Measurements from ENCODE around the gene GSTK1.
A peak's percentile ranks its signal among the peaks of the same experiment; 100 is the strongest.

GSTK1 gene

DNA sequence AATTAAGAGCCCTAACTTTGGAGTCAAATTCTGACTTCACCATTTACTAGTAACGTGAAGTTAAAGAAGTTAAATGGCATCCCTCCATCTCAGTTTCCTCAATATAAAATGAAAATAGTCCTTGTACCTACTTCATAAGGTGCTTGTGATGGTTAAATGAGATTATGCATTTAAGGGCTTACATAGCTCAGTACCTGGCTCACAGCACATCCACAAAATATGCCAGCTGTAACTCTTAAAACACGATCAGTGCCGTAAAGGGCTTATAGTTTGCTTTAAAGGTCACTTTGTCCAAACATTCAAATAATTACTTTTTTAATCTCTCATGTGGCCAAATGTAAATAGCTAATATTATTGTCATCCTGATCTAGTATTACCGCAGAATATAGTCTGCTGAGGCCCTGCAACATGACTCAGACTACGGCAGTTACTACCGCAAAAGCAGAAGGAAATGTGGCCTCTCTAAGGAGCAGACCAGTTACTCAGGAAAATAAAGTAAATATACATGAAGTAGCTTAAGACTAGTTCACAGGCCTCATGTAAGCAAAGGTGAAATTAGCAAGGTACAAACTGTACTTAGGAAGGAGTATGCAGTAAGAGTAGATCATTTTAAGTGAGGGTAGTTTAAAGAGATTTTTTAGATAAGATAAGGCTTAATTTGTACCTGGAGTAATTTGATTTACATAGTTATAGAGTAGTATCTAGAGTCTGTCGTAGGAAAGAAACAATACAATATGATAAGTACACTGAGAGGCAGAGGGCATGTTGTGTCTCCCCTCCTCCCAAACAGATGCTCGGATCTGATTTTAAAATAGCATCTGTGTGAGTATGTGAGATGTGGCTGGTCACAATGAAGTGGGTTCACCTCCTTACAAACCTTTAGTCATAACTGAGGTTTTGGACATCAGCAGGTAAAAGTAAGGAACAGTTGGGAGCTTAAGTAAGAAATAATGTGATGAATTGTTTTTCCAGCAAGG, 38.0 kb downstream of the GSTK1 start:
- DNase-seq: no peak

DNA sequence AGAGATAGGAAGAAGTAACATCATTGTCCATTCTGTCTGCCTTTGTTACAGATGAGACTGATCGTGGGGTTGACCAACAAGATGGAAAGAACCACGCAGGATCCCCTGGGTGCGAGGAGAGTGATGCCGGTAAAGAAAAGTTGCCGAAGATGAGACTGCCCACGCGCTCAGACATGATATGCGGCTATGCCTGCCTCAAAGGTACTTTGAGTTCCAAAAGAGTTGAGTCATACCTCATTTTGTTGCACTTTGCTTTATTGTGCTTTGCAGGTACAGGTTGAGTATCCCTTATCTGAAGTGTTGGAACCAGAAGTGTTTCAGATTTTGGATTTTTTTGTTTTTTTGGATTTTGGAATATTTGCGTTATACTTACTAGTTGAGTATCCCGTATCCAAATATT, 40.5 kb downstream of the GSTK1 start:
- no peak for DNase-seq

DNA sequence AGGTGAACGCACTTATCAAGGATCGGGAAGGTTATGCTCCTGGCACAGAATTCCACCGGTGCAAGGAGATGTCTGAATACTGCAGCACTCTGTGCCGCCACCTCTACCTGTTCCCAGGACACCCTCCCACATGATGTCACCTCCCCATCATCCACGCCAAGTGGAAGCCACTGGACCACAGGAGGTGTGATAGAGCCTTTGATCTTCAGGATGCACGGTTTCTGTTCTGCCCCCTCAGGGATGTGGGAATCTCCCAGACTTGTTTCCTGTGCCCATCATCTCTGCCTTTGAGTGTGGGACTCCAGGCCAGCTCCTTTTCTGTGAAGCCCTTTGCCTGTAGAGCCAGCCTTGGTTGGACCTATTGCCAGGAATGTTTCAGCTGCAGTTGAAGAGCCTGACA, 41.7 kb downstream of the GSTK1 start:
- DNase-seq: no peak

DNA sequence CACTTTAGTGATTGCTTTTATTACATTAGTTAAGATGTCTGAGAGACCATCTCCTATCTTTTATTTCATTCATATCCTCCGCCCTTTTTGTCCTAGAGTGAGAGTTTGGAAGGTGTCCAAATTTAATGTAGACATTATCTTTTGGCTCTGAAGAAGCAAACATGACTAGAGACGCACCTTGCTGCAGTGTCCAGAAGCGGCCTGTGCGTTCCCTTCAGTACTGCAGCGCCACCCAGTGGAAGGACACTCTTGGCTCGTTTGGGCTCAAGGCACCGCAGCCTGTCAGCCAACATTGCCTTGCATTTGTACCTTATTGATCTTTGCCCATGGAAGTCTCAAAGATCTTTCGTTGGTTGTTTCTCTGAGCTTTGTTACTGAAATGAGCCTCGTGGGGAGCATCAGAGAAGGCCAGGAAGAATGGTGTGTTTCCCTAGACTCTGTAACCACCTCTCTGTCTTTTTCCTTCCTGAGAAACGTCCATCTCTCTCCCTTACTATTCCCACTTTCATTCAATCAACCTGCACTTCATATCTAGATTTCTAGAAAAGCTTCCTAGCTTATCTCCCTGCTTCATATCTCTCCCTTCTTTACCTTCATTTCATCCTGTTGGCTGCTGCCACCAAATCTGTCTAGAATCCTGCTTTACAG, 42.3 kb downstream of the GSTK1 start:
- peak; percentile 4 to 61 (median 52) for DNase-seq

DNA sequence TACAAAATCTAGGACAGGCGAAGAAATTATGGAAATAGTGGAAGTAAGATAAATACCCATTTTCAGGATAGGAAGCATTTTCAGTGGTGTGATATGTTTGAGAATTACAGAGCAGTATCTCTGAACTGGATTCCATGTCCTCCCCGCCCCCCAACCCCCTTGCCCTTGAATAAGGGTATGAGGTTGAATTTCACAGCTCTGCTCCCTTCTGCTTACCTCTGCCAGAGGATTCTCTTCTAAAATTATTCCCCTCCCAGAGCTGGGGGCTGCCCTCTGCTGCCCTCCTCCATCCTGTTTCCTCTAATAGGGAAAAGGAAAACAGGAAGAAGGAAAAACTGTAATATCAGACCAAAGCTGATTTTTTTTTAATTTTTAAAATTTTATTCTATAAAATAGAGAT, 45.4 kb downstream of the GSTK1 start:
- no peak for DNase-seq

DNA sequence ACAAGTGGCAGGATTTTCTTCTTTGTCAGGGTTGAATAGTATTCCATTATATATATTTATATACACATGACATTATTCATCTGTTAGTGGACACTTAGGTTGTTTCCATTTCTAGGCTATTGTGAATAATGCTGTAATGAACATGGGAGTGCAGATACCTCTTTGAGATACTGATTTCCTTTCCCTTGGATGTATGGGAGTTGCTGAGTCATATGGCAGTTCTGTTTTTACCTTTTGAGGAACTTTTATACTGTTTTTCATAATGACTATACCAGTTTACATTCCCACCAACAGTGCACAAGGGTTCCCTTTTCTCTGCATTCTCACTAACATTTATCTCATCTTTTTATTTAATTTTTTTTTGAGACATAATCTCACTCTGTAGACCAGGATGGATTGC, 50.9 kb downstream of the GSTK1 start:
- DNase-seq: no peak

DNA sequence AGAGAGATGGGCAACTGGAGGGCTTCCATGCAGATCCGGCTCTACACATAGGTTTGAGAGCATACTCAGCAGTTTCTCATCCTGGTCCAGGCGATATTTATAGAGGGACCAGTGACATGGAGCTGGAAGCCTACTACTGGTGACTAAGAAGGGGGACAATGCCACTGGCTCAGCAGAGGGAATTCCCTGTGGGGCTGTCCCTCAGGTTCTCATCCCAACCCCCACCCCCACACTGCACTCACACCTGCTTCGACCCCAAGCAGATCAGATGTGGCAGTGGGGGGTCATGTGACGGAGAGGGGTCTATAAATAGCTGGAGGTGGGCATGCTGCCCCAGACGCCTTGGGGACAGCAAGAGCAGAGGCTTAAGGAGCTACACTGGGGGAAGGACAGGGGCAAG, 52.5 kb downstream of the GSTK1 start, which contains the start of gene CLCN1:
Gene CLCN1 (plus strand): TSS at position 336 of the 400 bp plus-strand sequence. CDS start 102 bp downstream, outside the sequence.
- no peak for DNase-seq

DNA sequence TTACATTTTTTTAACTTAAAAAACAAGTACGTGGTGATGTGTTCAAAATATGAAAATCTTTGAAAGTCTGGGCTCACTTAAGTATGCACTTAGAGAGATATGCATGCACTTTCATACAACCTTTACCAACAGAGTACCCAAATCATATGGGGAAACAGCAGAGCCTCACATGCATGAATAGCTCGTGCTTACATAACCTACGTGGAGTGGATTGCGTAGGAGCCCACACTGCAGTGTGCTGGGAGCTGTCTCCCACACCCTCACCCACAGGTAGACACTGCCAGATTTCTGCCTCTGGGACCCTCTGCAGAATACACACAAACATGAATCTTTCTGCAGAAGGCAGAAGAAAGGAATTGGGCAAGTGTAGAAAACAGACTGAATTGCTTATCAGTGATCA, 53.3 kb downstream of the GSTK1 start:
- no peak for DNase-seq

DNA sequence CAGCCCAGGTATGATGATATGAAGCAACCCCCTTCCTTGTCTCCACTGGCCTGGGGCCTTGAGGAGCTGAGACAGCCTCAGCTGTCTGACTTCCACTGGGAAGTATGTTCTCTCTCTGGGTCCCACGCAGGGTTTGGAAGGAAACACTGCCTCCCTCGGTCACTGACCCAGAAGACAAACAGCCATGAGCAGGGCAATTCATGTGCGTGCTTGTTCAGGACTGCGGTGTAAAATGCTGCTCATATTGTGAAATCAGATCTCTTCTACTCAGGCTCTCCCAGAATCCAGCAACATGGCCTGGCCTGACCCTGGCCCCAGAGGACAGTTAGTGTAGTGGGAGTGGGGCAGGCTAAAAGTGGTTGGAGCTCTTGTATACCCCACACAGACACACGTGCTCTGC, 55.4 kb downstream of the GSTK1 start:
- no peak for DNase-seq
